IMR-90 (cell line): ENCODE results near the gene ING5. TPM values are rescaled to one million over a fixed set of nuclear protein-coding genes. Genes with fewer than 3 reads are reported as not detected.

Experiments used
- ATAC-seq: fragments of 200-7000 bp; cut with Tn5 transposase; 2 replicates; pipeline ENCODE4 v1.9.1; 2020; ENCODE audit warnings: low read depth, mild to moderate bottlenecking, moderate library complexity
- BruUV-seq: library from RNA; stranded (reverse); fragments of 400-500 nt; replicated peaks from 2 replicates; lab custom pipeline; 2021; lab: Mats Ljungman, UMichigan
- CTCF ChIA-PET: fragments of 300-600 bp; formaldehyde crosslinking; extraction: SDS; loops from one replicate; lab custom pipeline; 2021; ENCODE audit warnings: antibody characterized with exemption; lab: Yijun Ruan, JAX
- POLR2A ChIA-PET: fragments of 300-600 bp; sonication (Branson Sonifier 250); formaldehyde crosslinking; loops from one replicate; lab custom pipeline; 2022; ENCODE audit warnings: antibody characterized with exemption; ENCODE audit not compliant: unreplicated experiment; lab: Charles Lee
- DNase-seq: peaks from one replicate; pipeline ENCODE4 v3.0.0; 2013
- H2AFZ ChIP-seq: replicated peaks from 2 replicates; pipeline ENCODE3; 2013; ENCODE audit warnings: low read length, mild to moderate bottlenecking; ENCODE audit not compliant: poor library complexity
- H2AK5ac ChIP-seq: 2 replicates; pipeline ENCODE4 v1.6.1; 2013; ENCODE audit warnings: low read depth, low read length, inconsistent platforms
- H2AK9ac ChIP-seq: replicated peaks from 2 replicates; pipeline ENCODE3; 2013; ENCODE audit warnings: mild to moderate bottlenecking, low read depth, low read length, moderate library complexity; ENCODE audit not compliant: poor library complexity
- H2BK120ac ChIP-seq: 2 replicates; pipeline ENCODE4 v1.6.1; 2013; ENCODE audit warnings: low read depth, low read length, inconsistent platforms
- H2BK15ac ChIP-seq: 3 replicates; pipeline ENCODE4 v1.6.1; 2013; ENCODE audit warnings: low read depth, low read length, inconsistent platforms
- H2BK20ac ChIP-seq: 2 replicates; pipeline ENCODE4 v1.6.1; 2013; ENCODE audit warnings: low read depth, mild to moderate bottlenecking, inconsistent platforms, low read length, moderate library complexity
- H2BK5ac ChIP-seq: 2 replicates; pipeline ENCODE4 v1.6.1; 2013; ENCODE audit warnings: mild to moderate bottlenecking, low read depth, low read length, inconsistent platforms; ENCODE audit not compliant: poor library complexity, severe bottlenecking
- H3K14ac ChIP-seq: replicated peaks from 2 replicates; pipeline ENCODE4 v1.6.1; 2013; ENCODE audit warnings: low read depth, low read length, inconsistent platforms
- H3K18ac ChIP-seq: 2 replicates; pipeline ENCODE4 v1.6.1; 2013; ENCODE audit warnings: low read depth, low read length, control low read depth
- H3K23ac ChIP-seq: 2 replicates; pipeline ENCODE4 v1.6.1; 2013; ENCODE audit warnings: low read depth, low read length, inconsistent platforms
- H3K27ac ChIP-seq: 2 replicates; pipeline ENCODE4 v1.5.1; 2013; ENCODE audit warnings: mild to moderate bottlenecking, control low read depth, low read length; ENCODE audit not compliant: insufficient read depth
- H3K27me3 ChIP-seq: 2 replicates; pipeline ENCODE4 v1.6.1; 2013; ENCODE audit warnings: low read length; ENCODE audit not compliant: control insufficient read depth, insufficient read depth
- H3K36me3 ChIP-seq: 2 replicates; pipeline ENCODE4 v1.6.1; 2013; ENCODE audit warnings: low read length, mixed read lengths; ENCODE audit not compliant: control insufficient read depth, insufficient read depth
- H3K4ac ChIP-seq: 2 replicates; pipeline ENCODE4 v1.6.1; 2013; ENCODE audit warnings: low read depth, low read length, inconsistent platforms
- H3K4me1 ChIP-seq: 2 replicates; pipeline ENCODE4 v1.6.1; 2013; ENCODE audit warnings: low read length, mixed read lengths; ENCODE audit not compliant: control insufficient read depth, insufficient read depth
- H3K4me2 ChIP-seq: 2 replicates; pipeline ENCODE4 v1.6.1; 2013; ENCODE audit warnings: low read depth, mild to moderate bottlenecking, control low read depth, low read length, moderate library complexity
- H3K4me3 ChIP-seq: 2 replicates; pipeline ENCODE4 v1.5.1; 2013; ENCODE audit warnings: low read depth, mild to moderate bottlenecking, control low read depth, low read length, moderate library complexity; ENCODE audit not compliant: insufficient read depth
- H3K56ac ChIP-seq: 2 replicates; pipeline ENCODE4 v1.6.1; 2013; ENCODE audit warnings: low read length, inconsistent platforms; ENCODE audit not compliant: insufficient read depth; ENCODE audit errors: extremely low read depth
- H3K79me1 ChIP-seq, 2 experiments: 2 replicates each; pipeline ENCODE4 v1.6.1; 2013; ENCODE audit warnings: low read length in 2 of 2, inconsistent platforms in 1 of 2, low read depth in 1 of 2
- H3K9ac ChIP-seq: 2 replicates; pipeline ENCODE4 v1.6.1; 2013; ENCODE audit warnings: low read depth, low read length, control low read depth
- H3K9me1 ChIP-seq: 2 replicates; pipeline ENCODE4 v1.6.1; 2013; ENCODE audit warnings: low read length, inconsistent platforms; ENCODE audit not compliant: insufficient read depth
- H3K9me3 ChIP-seq: 2 replicates; pipeline ENCODE4 v1.6.1; 2013; ENCODE audit warnings: low read length; ENCODE audit not compliant: control insufficient read depth, insufficient read depth
- H4K20me1 ChIP-seq: 2 replicates; pipeline ENCODE4 v1.6.1; 2013; ENCODE audit warnings: low read length, inconsistent platforms; ENCODE audit not compliant: insufficient read depth
- H4K5ac ChIP-seq: 2 replicates; pipeline ENCODE4 v1.6.1; 2013; ENCODE audit warnings: mild to moderate bottlenecking, low read depth, low read length, control low read depth
- H4K8ac ChIP-seq, 2 experiments: 2 replicates each; pipeline ENCODE4 v1.6.1; 2013; ENCODE audit warnings: low read depth in 2 of 2, low read length in 2 of 2, control low read depth in 1 of 2, inconsistent platforms in 1 of 2
- H4K91ac ChIP-seq: 2 replicates; pipeline ENCODE4 v1.6.1; 2013; ENCODE audit warnings: low read depth, low read length, inconsistent platforms; ENCODE audit not compliant: insufficient read depth
- BHLHE40 ChIP-seq: fragments of 150-350 bp; IDR thresholded peaks from 2 replicates; pipeline ENCODE4 v1.6.1; 2016; ENCODE audit warnings: mild to moderate bottlenecking, low read depth, low read length
- CHD1 ChIP-seq: IDR thresholded peaks from 2 replicates; pipeline ENCODE4 v1.6.1; 2012; ENCODE audit warnings: low read depth, low read length, improper control_type of control experiment
- ELK1 ChIP-seq: fragments of 150-350 bp; IDR thresholded peaks from 2 replicates; pipeline ENCODE4 v1.6.1; 2016; ENCODE audit warnings: low read depth, mild to moderate bottlenecking, low read length, moderate library complexity, borderline replicate concordance
- FOS ChIP-seq: fragments of 150-350 bp; IDR thresholded peaks from 2 replicates; pipeline ENCODE4 v1.6.1; 2016; ENCODE audit warnings: low read depth, low read length
- MAZ ChIP-seq: IDR thresholded peaks from 2 replicates; pipeline ENCODE4 v1.6.1; 2012; ENCODE audit warnings: low read depth, mild to moderate bottlenecking, low read length, improper control_type of control experiment, moderate library complexity, borderline replicate concordance
- MXI1 ChIP-seq: IDR thresholded peaks from 2 replicates; pipeline ENCODE4 v1.6.1; 2012; ENCODE audit warnings: low read depth, mild to moderate bottlenecking, low read length, moderate library complexity, borderline replicate concordance
- NFE2L2 ChIP-seq: fragments of 150-350 bp; IDR thresholded peaks from 2 replicates; pipeline ENCODE4 v1.6.1; 2016; ENCODE audit warnings: low read depth, mild to moderate bottlenecking, low read length
- POLR2A ChIP-seq: IDR thresholded peaks from 2 replicates; pipeline ENCODE4 v1.6.1; 2012; ENCODE audit warnings: mild to moderate bottlenecking, low read depth, low read length
- RAD21 ChIP-seq: IDR thresholded peaks from 2 replicates; pipeline ENCODE4 v1.6.1; 2012; ENCODE audit warnings: low read length, improper control_type of control experiment
- RFX5 ChIP-seq: IDR thresholded peaks from 2 replicates; pipeline ENCODE4 v1.8.0; 2012; ENCODE audit warnings: low read depth, mild to moderate bottlenecking, low read length, moderate library complexity
- SMC3 ChIP-seq: fragments of 150-350 bp; IDR thresholded peaks from 2 replicates; pipeline ENCODE4 v1.6.1; 2016; ENCODE audit warnings: low read depth, mild to moderate bottlenecking, antibody characterized with exemption, low read length, moderate library complexity
- WGBS, 2 experiments: methylation state at CpG; one replicate each; pipeline versions ENCODE4 v1.1.5 to v1.1.7; 2013; ENCODE audit warnings: missing lambda C conversion rate in 2 of 2; ENCODE audit not compliant: insufficient read length in 1 of 2; ENCODE audit errors: extremely low coverage in 2 of 2; 5-methylcytosine and 5-hydroxymethylcytosine counted together
- dilution Hi-C: fragments of 300-500 bp; cut with HindIII; formaldehyde crosslinking; loops from one replicate; pipeline ENCODE4 v1.14.3; 2018; ENCODE audit warnings: low sequenced_read_pairs; ENCODE audit not compliant: unreplicated experiment
- in situ Hi-C: fragments of 300-500 bp; cut with MboI; formaldehyde crosslinking; loops from 3 replicates; pipeline ENCODE4 v1.14.3; 2019; ENCODE audit warnings: low sequenced_read_pairs, inconsistent platforms, mixed read lengths
- intact Hi-C: fragments of 100-400 bp; cut with micrococcal nuclease; formaldehyde crosslinking; loops from 2 replicates; pipeline ENCODE4 v1.10.0; 2022
- polyA plus RNA-seq, 3 experiments: library from polyadenylated mRNA; depleted of rRNA; stranded (reverse); fragments of >200 nt; gene quantifications; 2 replicates each; pipeline ENCODE4 v1.2.3, GENCODE V29; 2012; ENCODE audit warnings: low replicate concordance in 1 of 3
- total RNA-seq: library from RNA; depleted of rRNA; stranded (reverse); fragments of >200 nt; gene quantifications from 2 replicates; pipeline ENCODE4 v1.2.3, GENCODE V29; 2012
- TF ChIP-seq, protein P1 (sequence below): fragments of 150-350 bp; IDR thresholded peaks from 2 replicates; pipeline ENCODE4 v1.6.1; 2017; ENCODE audit warnings: mild to moderate bottlenecking, antibody characterized with exemption, low read length, low read depth

The ING5 gene
- total and polyA plus RNA-seq, 2 of the 4 experiments (the other 2 are of a cell fraction) = 36.1 to 38.9 TPM

- H2BK15ac ChIP-seq = no peak overlapping the region
- H3K18ac ChIP-seq = no peak overlapping the region
- H4K91ac ChIP-seq = no peak overlapping the region
- H3K9me3 ChIP-seq = no peaks in the 10 kb centered on the region
- no peak overlapping the region for H3K4me3 ChIP-seq
- dilution Hi-C loops (no loop called here), intact Hi-C loops (no loop called here), in situ Hi-C loops (no loop called here)
- 95% methylated on average over 9 of the region's 21 CpGs; no CpG with 5 or more reads in 1 of the 2 experiments for WGBS, 2 experiments
- H3K23ac ChIP-seq = no peak overlapping the region
- no peaks in the 10 kb centered on the region for H3K9me1 ChIP-seq
- H3K9ac ChIP-seq = no peak overlapping the region
- H2BK5ac ChIP-seq = no peak overlapping the region
- TF ChIP-seq CHD1 = no peak
- no peak for TF ChIP-seq RAD21
- TF ChIP-seq, protein P1, sequence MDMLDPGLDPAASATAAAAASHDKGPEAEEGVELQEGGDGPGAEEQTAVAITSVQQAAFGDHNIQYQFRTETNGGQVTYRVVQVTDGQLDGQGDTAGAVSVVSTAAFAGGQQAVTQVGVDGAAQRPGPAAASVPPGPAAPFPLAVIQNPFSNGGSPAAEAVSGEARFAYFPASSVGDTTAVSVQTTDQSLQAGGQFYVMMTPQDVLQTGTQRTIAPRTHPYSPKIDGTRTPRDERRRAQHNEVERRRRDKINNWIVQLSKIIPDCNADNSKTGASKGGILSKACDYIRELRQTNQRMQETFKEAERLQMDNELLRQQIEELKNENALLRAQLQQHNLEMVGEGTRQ = no peak
- no peak for TF ChIP-seq POLR2A
- TF ChIP-seq MAZ = no peak
- TF ChIP-seq RFX5 = no peak
- TF ChIP-seq BHLHE40 = no peak
- TF ChIP-seq NFE2L2 = no peak
- TF ChIP-seq SMC3 = no peak
- no peak for TF ChIP-seq ELK1
- no peak for TF ChIP-seq MXI1
- no peak for TF ChIP-seq FOS
- ChIA-PET POLR2A (no interaction called here), CTCF (no interaction called here)
- H2AK5ac ChIP-seq = no peak overlapping the region
- no peak overlapping the region for H3K56ac ChIP-seq
- H3K4me1 ChIP-seq = no peaks in the 10 kb centered on the region
- DNase-seq = no peak
- H3K4me2 ChIP-seq = no peak overlapping the region
- H3K36me3 ChIP-seq = peaks cover 46% of the 10 kb centered on the region
- H2AK9ac ChIP-seq = peak overlapping the region; percentile 28
- peak overlapping the region; percentile 33 for H2AFZ ChIP-seq
- H3K79me1 ChIP-seq = no peaks in the 10 kb centered on the region
- no peak overlapping the region for H3K27ac ChIP-seq
- H4K20me1 ChIP-seq = no peaks in the 10 kb centered on the region; the same call in 1 of the 2 replicates
- no peak overlapping the region for H4K5ac ChIP-seq
- no peak overlapping the region for H3K14ac ChIP-seq
- no peak for ATAC-seq
- H2BK20ac ChIP-seq = no peak overlapping the region
- H2BK120ac ChIP-seq = no peak overlapping the region
- H4K8ac ChIP-seq = no peak overlapping the region
- H3K27me3 ChIP-seq = no peaks in the 10 kb centered on the region
- H3K4ac ChIP-seq = no peak overlapping the region
- no TSS peak for BruUV-seq
These were observed 50.9 kb downstream of the ING5 start for GRCh38 chr2:241752689-241753276.
